Activated CD4-positive, alpha-beta T cell treated with anti-CD3 and anti-CD28 coated beads, Interleukin-2, amount 10 ng/mL, durations not matched to agents 7 days and 5 days (primary cell): ENCODE data around the gene CPNE6. TPM values are rescaled to one million over a fixed set of nuclear protein-coding genes. Genes with fewer than 3 reads are reported as not detected.

ENCODE experiments used
- CTCF ChIA-PET: fragments of 350-600 bp; sonication (Branson Sonifier 250); formaldehyde crosslinking; loops from one replicate; lab custom pipeline; 2021; ENCODE audit warnings: antibody characterized with exemption; lab: Charles Lee
- POLR2A ChIA-PET: fragments of 350-600 bp; sonication (Branson Sonifier 250); formaldehyde crosslinking; loops from one replicate; lab custom pipeline; 2021; ENCODE audit warnings: antibody characterized with exemption; lab: Charles Lee
- DNase-seq: peaks from one replicate; pipeline ENCODE4 v3.0.0-alpha.2; 2020
- H3K27ac Mint-ChIP-seq: one replicate; pipeline ENCODE4 v1.8.0; 2021; ENCODE audit warnings: mild to moderate bottlenecking, moderate library complexity, mixed read lengths
- H3K27me3 Mint-ChIP-seq: one replicate; pipeline ENCODE4 v1.8.0; 2021; ENCODE audit warnings: mixed read lengths
- H3K36me3 Mint-ChIP-seq: one replicate; pipeline ENCODE4 v1.8.0; 2021; ENCODE audit warnings: low read depth, mixed read lengths
- H3K4me1 Mint-ChIP-seq: one replicate; pipeline ENCODE4 v1.8.0; 2021; ENCODE audit warnings: mixed read lengths
- H3K4me3 Mint-ChIP-seq: one replicate; pipeline ENCODE4 v1.8.0; 2021; ENCODE audit warnings: mild to moderate bottlenecking, moderate library complexity, mixed read lengths
- H3K9me3 Mint-ChIP-seq: one replicate; pipeline ENCODE4 v1.8.0; 2021; ENCODE audit warnings: mixed read lengths
- total RNA-seq, 2 experiments: library from RNA; stranded (reverse); gene quantifications; one replicate each; pipeline ENCODE4 v1.2.3, GENCODE V29; 2021

CPNE6 gene
- total RNA-seq, 2 experiments from 2014 or later, result not detected

GRCh38 chr14:24065408-24065807, 6.0 kb upstream of the CPNE6 start:
- peaks cover 2% of the 10 kb centered on the region for H3K27me3 Mint-ChIP-seq
- no peaks in the 10 kb centered on the region for H3K36me3 Mint-ChIP-seq
- no peaks in the 10 kb centered on the region for H3K4me1 Mint-ChIP-seq
- ChIA-PET POLR2A (no interaction called here), CTCF (no interaction called here)
- no peak overlapping the region for H3K27ac Mint-ChIP-seq
- no peaks in the 10 kb centered on the region for H3K9me3 Mint-ChIP-seq
- H3K4me3 Mint-ChIP-seq, result no peak overlapping the region
- no peak for DNase-seq

- no peak for DNase-seq
- no peak overlapping the region for H3K27ac Mint-ChIP-seq
- ChIA-PET CTCF (no interaction called here), POLR2A (no interaction called here)
- H3K9me3 Mint-ChIP-seq, result no peaks in the 10 kb centered on the region
- H3K4me3 Mint-ChIP-seq, result no peak overlapping the region
- no peaks in the 10 kb centered on the region for H3K36me3 Mint-ChIP-seq
- peaks cover 2% of the 10 kb centered on the region for H3K27me3 Mint-ChIP-seq
- H3K4me1 Mint-ChIP-seq, result no peaks in the 10 kb centered on the region
Measured at GRCh38 chr14:24066496-24067132, 4.7 kb upstream of the CPNE6 start.

GRCh38 chr14:24067133-24068082, 4.0 kb upstream of the CPNE6 start:
- POLR2A ChIA-PET, result no interaction called here
- H3K4me3 Mint-ChIP-seq, result no peak overlapping the region
- DNase-seq, result no peak
- CTCF ChIA-PET, result interaction anchor here (1.1 to 1.2 kb wide), 3 partner anchors 11 to 21 kb away, joined by 3 read pairs; no protein-coding TSS in a partner anchor
- H3K9me3 Mint-ChIP-seq, result no peaks in the 10 kb centered on the region
- H3K36me3 Mint-ChIP-seq, result no peaks in the 10 kb centered on the region
- H3K27ac Mint-ChIP-seq, result no peak overlapping the region
- peaks cover 2% of the 10 kb centered on the region for H3K27me3 Mint-ChIP-seq
- no peaks in the 10 kb centered on the region for H3K4me1 Mint-ChIP-seq

- H3K4me1 Mint-ChIP-seq, result no peaks in the 10 kb centered on the region
- no peaks in the 10 kb centered on the region for H3K36me3 Mint-ChIP-seq
- ChIA-PET POLR2A (no interaction called here), CTCF (interaction anchor here (1.1 to 1.4 kb wide), 5 partner anchors 11 to 40 kb away, joined by 3 read pairs; no protein-coding TSS in a partner anchor)
- no peak overlapping the region for H3K27ac Mint-ChIP-seq
- H3K4me3 Mint-ChIP-seq, result no peak overlapping the region
- H3K9me3 Mint-ChIP-seq, result no peaks in the 10 kb centered on the region
- no peak for DNase-seq
- peaks cover 2% of the 10 kb centered on the region for H3K27me3 Mint-ChIP-seq
Measured at GRCh38 chr14:24068711-24069410, 2.5 kb upstream of the CPNE6 start.

- ChIA-PET CTCF (interaction anchor here (1.2 to 1.4 kb wide), 2 partner anchors 21 to 39 kb away, joined by 3 read pairs; no protein-coding TSS in a partner anchor), POLR2A (no interaction called here)
- Mint-ChIP-seq H3K4me1 (no peaks in the 10 kb centered on the region), H3K9me3 (no peaks in the 10 kb centered on the region), H3K36me3 (no peaks in the 10 kb centered on the region), H3K4me3 (no peak overlapping the region), H3K27me3 (peaks cover 2% of the 10 kb centered on the region), H3K27ac (no peak overlapping the region)
- no peak for DNase-seq
Measured at GRCh38 chr14:24069411-24069735, 2.0 kb upstream of the CPNE6 start.

GRCh38 chr14:24070285-24071143, 848 bp upstream of the CPNE6 start:
- no peak for DNase-seq
- ChIA-PET POLR2A (no interaction called here), CTCF (interaction anchor here (0.7 to 1.5 kb wide), 4 partner anchors 13 to 20 kb away, joined by 3 to 4 read pairs (median 3); partner anchors contain the start of gene CARMIL3)
- Mint-ChIP-seq H3K36me3 (no peaks in the 10 kb centered on the region), H3K27me3 (peaks cover 2% of the 10 kb centered on the region), H3K4me1 (peaks cover 5% of the 10 kb centered on the region), H3K4me3 (no peak overlapping the region), H3K27ac (no peak overlapping the region), H3K9me3 (no peaks in the 10 kb centered on the region)

- H3K27ac Mint-ChIP-seq, result no peak overlapping the region
Measured at GRCh38 chr14:24071836-24072430, 571 bp downstream of the CPNE6 start.

GRCh38 chr14:24072436-24072835, 1.1 kb downstream of the CPNE6 start:
- Mint-ChIP-seq H3K9me3 (no peaks in the 10 kb centered on the region), H3K36me3 (no peaks in the 10 kb centered on the region), H3K27ac (no peak overlapping the region), H3K4me3 (no peak overlapping the region), H3K27me3 (peaks cover 2% of the 10 kb centered on the region), H3K4me1 (peaks cover 15% of the 10 kb centered on the region)
- POLR2A ChIA-PET, result no interaction called here
- no peak for DNase-seq
- CTCF ChIA-PET, result interaction anchor here (1.2 kb wide), 1 partner anchor 36 kb away, joined by 3 read pairs; no protein-coding TSS in a partner anchor

More at GRCh38 chr14:24071836-24072430, 571 bp downstream of the CPNE6 start:
- no peak for DNase-seq
- peaks cover 15% of the 10 kb centered on the region for H3K4me1 Mint-ChIP-seq
- ChIA-PET POLR2A (no interaction called here), CTCF (interaction anchor here (0.6 to 1.2 kb wide), 2 partner anchors 37 to 94 kb away, joined by 3 read pairs; no protein-coding TSS in a partner anchor)
- no peaks in the 10 kb centered on the region for H3K36me3 Mint-ChIP-seq
- no peaks in the 10 kb centered on the region for H3K9me3 Mint-ChIP-seq
- no peak overlapping the region for H3K4me3 Mint-ChIP-seq
- peaks cover 2% of the 10 kb centered on the region for H3K27me3 Mint-ChIP-seq

- Mint-ChIP-seq H3K36me3 (no peaks in the 10 kb centered on the region), H3K27me3 (peaks cover 2% of the 10 kb centered on the region), H3K9me3 (no peaks in the 10 kb centered on the region), H3K4me1 (peaks cover 15% of the 10 kb centered on the region), H3K27ac (no peak overlapping the region), H3K4me3 (no peak overlapping the region)
- CTCF ChIA-PET, result interaction anchor here (1.2 to 1.8 kb wide), 2 partner anchors 21 to 36 kb away, joined by 3 to 5 read pairs; partner anchors contain the start of gene CARMIL3
- no peak for DNase-seq
- POLR2A ChIA-PET, result no interaction called here
Measured at GRCh38 chr14:24072881-24073877, 1.8 kb downstream of the CPNE6 start.

GRCh38 chr14:24074625-24075484, 3.5 kb downstream of the CPNE6 start:
- no peaks in the 10 kb centered on the region for H3K36me3 Mint-ChIP-seq
- no peaks in the 10 kb centered on the region for H3K9me3 Mint-ChIP-seq
- ChIA-PET CTCF (interaction anchor here (1.1 to 2.1 kb wide), 5 partner anchors 10 to 105 kb away, joined by 3 to 8 read pairs (median 4); partner anchors contain the start of gene CARMIL3), POLR2A (no interaction called here)
- no peak for DNase-seq
- peak overlapping the region; percentile 85 for H3K27ac Mint-ChIP-seq
- peaks cover 4% of the 10 kb centered on the region for H3K27me3 Mint-ChIP-seq
- no peak overlapping the region for H3K4me3 Mint-ChIP-seq
- H3K4me1 Mint-ChIP-seq, result peaks cover 20% of the 10 kb centered on the region
